Measurements from ENCODE around the gene TSTD1. TPM values are rescaled to one million over a fixed set of nuclear protein-coding genes. Genes with fewer than 3 reads are reported as not detected.
A peak's percentile ranks its signal among the peaks of the same experiment; 100 is the strongest.
"Not testable (repeated sequence)": the region's sequence is repeated elsewhere in the genome, so short reads cannot be mapped to it uniquely, and the experiment has no call there.

TSTD1 gene
- total RNA-seq, 6 donors from 2014 or later, result 56.2 to 170 (median 113) TPM

GRCh38 chr1:160997323-160998038, 41.3 kb downstream of the TSTD1 start:
- H3K36me3 ChIP-seq, result peaks cover 26 to 57% (median 32%) of the 10 kb centered on the region in 4 donors
- 65 to 100% methylated on average over 1 of the region's 1 CpG for WGBS, 2 donors
- H3K27me3 ChIP-seq, result no peaks in the 10 kb centered on the region
- peak; percentile 84 to 87 for ATAC-seq (ENCODE audit: low FRiP score in 2 of 2)
- TF ChIP-seq EP300 (IDR thresholded peaks at IDR 0.05), result peak in 1 of 4 donors; percentile 72
- TF ChIP-seq CTCF (IDR thresholded peaks at IDR 0.05), result peak; percentile 62 to 84 (median 76)
- peak; percentile 57 to 83 for TF ChIP-seq POLR2AphosphoS5 (IDR thresholded peaks at IDR 0.05)
- no peak for TF ChIP-seq POLR2A (IDR thresholded peaks at IDR 0.05)
- H3K9me3 ChIP-seq, result no peaks in the 10 kb centered on the region
- peaks cover 12 to 23% (median 20%) of the 10 kb centered on the region in 4 donors for H3K4me1 ChIP-seq
- H3K4me3 ChIP-seq, result no peak overlapping the region
- H3K27ac ChIP-seq, result peak overlapping the region; percentile 66 to 89 (median 76)
- peak in 1 of 2 donors; percentile 85 for DNase-seq

GRCh38 chr1:160996178-160996577, 42.6 kb downstream of the TSTD1 start:
- DNase-seq, result no peak
- ATAC-seq (ENCODE audit: low FRiP score in 2 of 2), result no peak
- H3K4me1 ChIP-seq, result peaks cover 5 to 16% (median 10%) of the 10 kb centered on the region in 4 donors
- H3K9me3 ChIP-seq, result no peaks in the 10 kb centered on the region
- peaks cover 26 to 53% (median 30%) of the 10 kb centered on the region in 4 donors for H3K36me3 ChIP-seq
- no peaks in the 10 kb centered on the region for H3K27me3 ChIP-seq
- H3K27ac ChIP-seq, result peak overlapping the region in 1 of 4 donors; percentile 89
- H3K4me3 ChIP-seq, result no peak overlapping the region
- TF ChIP-seq CTCF (IDR thresholded peaks at IDR 0.05), result no peak
- TF ChIP-seq POLR2A (IDR thresholded peaks at IDR 0.05), result no peak
- no peak for TF ChIP-seq POLR2AphosphoS5 (IDR thresholded peaks at IDR 0.05)
- no peak for TF ChIP-seq EP300 (IDR thresholded peaks at IDR 0.05)
- 87 to 91% methylated on average over 3 of the region's 3 CpGs for WGBS, 2 donors

GRCh38 chr1:160993544-160994193, 45.1 kb downstream of the TSTD1 start:
- TF ChIP-seq POLR2A (IDR thresholded peaks at IDR 0.05) (no peak), CTCF (IDR thresholded peaks at IDR 0.05) (peak in 3 of 6 experiments; percentile 28 to 58 (median 28)), EP300 (IDR thresholded peaks at IDR 0.05) (no peak), POLR2AphosphoS5 (IDR thresholded peaks at IDR 0.05) (no peak)
- peaks cover 3 to 28% (median 7%) of the 10 kb centered on the region in 4 donors for H3K36me3 ChIP-seq
- WGBS, 2 donors, result 77 to 80% methylated on average over 14 of the region's 14 CpGs
- ATAC-seq (ENCODE audit: low FRiP score in 2 of 2) (peak; percentile 54 to 70), DNase-seq (no peak)
- no peak overlapping the region for H3K4me3 ChIP-seq
- H3K4me1 ChIP-seq, result peaks cover 5 to 22% (median 12%) of the 10 kb centered on the region in 4 donors
- H3K27ac ChIP-seq, result peak overlapping the region in 1 of 4 donors; percentile 1
- H3K9me3 ChIP-seq, result no peaks in the 10 kb centered on the region
- H3K27me3 ChIP-seq, result no peaks in the 10 kb centered on the region

GRCh38 chr1:160992036-160992435, 46.7 kb downstream of the TSTD1 start:
- H3K27me3 ChIP-seq; H3K9me3 ChIP-seq; H3K27ac ChIP-seq; ATAC-seq (ENCODE audit: low FRiP score in 2 of 2); DNase-seq; H3K4me3 ChIP-seq: not testable (repeated sequence)
- peaks cover 0 to 16% (median 0%) of the 10 kb centered on the region in 4 donors for H3K36me3 ChIP-seq
- 83 to 88% methylated on average over 4 of the region's 4 CpGs for WGBS, 2 donors
- peaks cover 0 to 12% (median 3%) of the 10 kb centered on the region in 4 donors for H3K4me1 ChIP-seq

Small RNA genes within 50 kb of the gene (small RNA-seq; reads per million reads assigned to genes)
- gene AL591806.2, result 0 reads per million in 4 donors

Other genes starting within 250 kb of the TSTD1 start
- 1 to 10 TPM in 5 of 6 donors, under 1 TPM in 1; 0.78 to 6.7 (median 2.3) TPM for gene LY9, start 242.8 kb downstream of the TSTD1 start, total RNA-seq
- 1 to 10 TPM in 5 of 6 donors, under 1 TPM in 1; 0.78 to 4.1 (median 2.0) TPM for gene CD244, start 176.1 kb downstream of the TSTD1 start, total RNA-seq
- 10 to 100 TPM in 1 of 6 donors, 1 to 10 TPM in 4, not detected in 1; 1.2 to 28.8 (median 2.2) TPM for gene ITLN1, start 153.8 kb downstream of the TSTD1 start, total RNA-seq
- 10 to 100 TPM; 21.4 to 63.8 (median 38.8) TPM for gene ITLN2, start 84.2 kb downstream of the TSTD1 start, total RNA-seq
- gene F11R, start 17.8 kb downstream of the TSTD1 start, total RNA-seq, result 100 to 1,000 TPM in 5 of 6 donors, 10 to 100 TPM in 1; 99.0 to 209 (median 172) TPM
- gene USF1, start 7.0 kb upstream of the TSTD1 start, total RNA-seq, result 100 to 1,000 TPM in 1 of 6 donors, 10 to 100 TPM in 5; 78.2 to 151 (median 84.2) TPM
- gene ARHGAP30, start 30.9 kb upstream of the TSTD1 start, total RNA-seq, result 10 to 100 TPM; 26.8 to 69.9 (median 51.2) TPM
- 10 to 100 TPM in 4 of 6 donors, 1 to 10 TPM in 2; 5.2 to 19.9 (median 12.1) TPM for gene NECTIN4, start 50.6 kb upstream of the TSTD1 start, total RNA-seq
- gene KLHDC9, start 59.4 kb upstream of the TSTD1 start, total RNA-seq, result 10 to 100 TPM in 1 of 6 donors, 1 to 10 TPM in 4, not detected in 1; 6.5 to 12.3 (median 7.4) TPM
- 10 to 100 TPM; 17.8 to 55.9 (median 41.4) TPM for gene PFDN2, start 79.1 kb upstream of the TSTD1 start, total RNA-seq
- gene NIT1, start 79.1 kb upstream of the TSTD1 start, total RNA-seq, result 10 to 100 TPM; 21.2 to 62.9 (median 40.7) TPM
- 10 to 100 TPM; 26.7 to 45.1 (median 35.1) TPM for gene DEDD, start 93.7 kb upstream of the TSTD1 start, total RNA-seq
- 10 to 100 TPM; 32.5 to 95.6 (median 75.6) TPM for gene UFC1, start 115.0 kb upstream of the TSTD1 start, total RNA-seq
- gene USP21, start 120.5 kb upstream of the TSTD1 start, total RNA-seq, result 10 to 100 TPM; 14.1 to 48.2 (median 21.8) TPM
- gene PPOX, start 127.5 kb upstream of the TSTD1 start, total RNA-seq, result 10 to 100 TPM; 19.5 to 48.2 (median 26.6) TPM
- 10 to 100 TPM; 12.3 to 37.1 (median 27.2) TPM for gene B4GALT3, start 138.5 kb upstream of the TSTD1 start, total RNA-seq
- gene ADAMTS4, start 160.1 kb upstream of the TSTD1 start, total RNA-seq, result 10 to 100 TPM in 1 of 6 donors, 1 to 10 TPM in 4, under 1 TPM in 1; 0.91 to 18.6 (median 3.0) TPM
- gene NDUFS2, start 163.4 kb upstream of the TSTD1 start, total RNA-seq, result 100 to 1,000 TPM in 2 of 6 donors, 10 to 100 TPM in 4; 65.7 to 194 (median 84.4) TPM
- 100 to 1,000 TPM in 5 of 6 donors, 10 to 100 TPM in 1; 75.4 to 233 (median 176) TPM for gene FCER1G, start 176.3 kb upstream of the TSTD1 start, total RNA-seq
- gene APOA2, start 184.7 kb upstream of the TSTD1 start, total RNA-seq, result 1 to 10 TPM in 2 of 6 donors, not detected in 4; 2.5 to 3.7 TPM
- 10 to 100 TPM in 3 of 6 donors, 1 to 10 TPM in 3; 3.1 to 14.4 (median 9.9) TPM for gene TOMM40L, start 187.1 kb upstream of the TSTD1 start, total RNA-seq
- not detected for gene NR1I3, start 199.2 kb upstream of the TSTD1 start, total RNA-seq
- 1 to 10 TPM; 1.0 to 8.1 (median 5.0) TPM for gene PCP4L1, start 219.8 kb upstream of the TSTD1 start, total RNA-seq